ENCODE data around the gene CHIT1. TPM values are rescaled to one million over a fixed set of nuclear protein-coding genes. Genes with fewer than 3 reads are reported as not detected.

Gene CHIT1
- total and polyA plus RNA-seq, 2 of the 8 experiments (the other 6 are each of a cell fraction or from before 2014, with no cell fraction given) = not detected

- Histone ChIP-seq H4K91ac (replicated peaks; ENCODE audit: insufficient read length, low read length) (no peak overlapping the region), H3K4me2 (ENCODE audit: insufficient read depth in 1 of 2, low read depth in 2 of 2, low read length in 2 of 2) (no peak overlapping the region), H3K18ac (ENCODE audit: extremely low read depth, low read length) (no peak overlapping the region), H4K5ac (ENCODE audit: insufficient read length, low read depth, low read length) (no peak overlapping the region), H3K4me1 (replicated peaks in 1 of 4; ENCODE audit: control insufficient read depth in 3 of 4, insufficient read depth in 4 of 4, low read length in 3 of 4) (peaks cover 6 to 17% (median 11%) of the 10 kb centered on the region in 4 experiments), H3K4ac (replicated peaks; ENCODE audit: insufficient read length, low read depth, low read length) (no peak overlapping the region), H3K14ac (ENCODE audit: insufficient read length) (no peak overlapping the region), H2BK120ac (replicated peaks; ENCODE audit: low read depth, low read length) (no peak overlapping the region), H3K27me3 (replicated peaks in 1 of 4; ENCODE audit: control insufficient read depth in 3 of 4, extremely low read depth in 1 of 4, insufficient read depth in 3 of 4, low read length in 3 of 4) (no peaks in the 10 kb centered on the region), H3K56ac (replicated peaks; ENCODE audit: insufficient read length, low read depth, low read length) (no peak overlapping the region), H3K79me2 (ENCODE audit: control insufficient read depth in 1 of 2, insufficient read depth in 2 of 2, low read length in 2 of 2) (no peaks in the 10 kb centered on the region), H2BK20ac (ENCODE audit: low read length) (no peak overlapping the region), H3K9me3 (ENCODE audit: insufficient read depth in 2 of 2, low read depth in 1 of 2, low read length in 1 of 2) (no peaks in the 10 kb centered on the region), H2BK15ac (ENCODE audit: low read length) (no peak overlapping the region), H3K23ac (ENCODE audit: insufficient read length) (no peak overlapping the region), H3K4me3 (ENCODE audit: extremely low read depth in 1 of 4, insufficient read depth in 2 of 4, low read depth in 3 of 4, low read length in 4 of 4) (no peak overlapping the region), H4K20me1 (replicated peaks in 1 of 2; ENCODE audit: control insufficient read depth in 1 of 2, insufficient read depth in 2 of 2, low read length in 2 of 2) (no peaks in the 10 kb centered on the region), H2AK5ac (ENCODE audit: low read depth, low read length) (no peak overlapping the region), H2BK12ac (ENCODE audit: low read depth, low read length) (no peak overlapping the region), H4K8ac (ENCODE audit: extremely low read depth, insufficient read depth, low read length) (no peak overlapping the region), H2AFZ (ENCODE audit: low read length) (no peak overlapping the region), H3K27ac (ENCODE audit: low read depth, low read length) (no peak overlapping the region), H3K23me2 (ENCODE audit: low read depth, low read length) (no peaks in the 10 kb centered on the region), H3K36me3 (ENCODE audit: control insufficient read depth in 2 of 4, insufficient read depth in 4 of 4, low read length in 3 of 4) (no peaks in the 10 kb centered on the region), H2BK5ac (ENCODE audit: low read depth, low read length) (no peak overlapping the region), H3K9ac (replicated peaks in 1 of 4; ENCODE audit: extremely low read depth in 1 of 4, low read depth in 3 of 4, low read length in 3 of 4) (no peak overlapping the region), H3K79me1 (ENCODE audit: low read depth, low read length) (no peaks in the 10 kb centered on the region)
- TF ChIP-seq SAP30 (IDR thresholded peaks at IDR 0.05; ENCODE audit: insufficient read depth, insufficient replicate concordance, low read length) (no peak), SP1 (IDR thresholded peaks at IDR 0.05; ENCODE audit: low read depth, low read length) (no peak), KDM1A (IDR thresholded peaks at IDR 0.05; ENCODE audit: borderline replicate concordance, low read length) (no peak), CTBP2 (IDR thresholded peaks at IDR 0.05; ENCODE audit: borderline replicate concordance, insufficient read depth, insufficient read length, low read length) (no peak), POU5F1 (IDR thresholded peaks at IDR 0.05; ENCODE audit: low read depth, low read length) (no peak), TCF12 (IDR thresholded peaks at IDR 0.05; ENCODE audit: low read depth, low read length) (no peak), SIN3A (conservative IDR thresholded peaks at IDR 0.05 in 1 of 2, IDR thresholded peaks at IDR 0.05 in 1 of 2; ENCODE audit: low read depth in 1 of 2, low read length in 2 of 2) (no peak), YY1 (IDR thresholded peaks at IDR 0.05; ENCODE audit: low read depth, low read length) (no peak), SP2 (IDR thresholded peaks at IDR 0.05; ENCODE audit: low read length) (no peak), EP300 (IDR thresholded peaks at IDR 0.05; ENCODE audit: borderline replicate concordance in 1 of 2, low read depth in 2 of 2, low read length in 2 of 2) (no peak)
- ChIA-PET CTCF (ENCODE audit: partially characterized antibody) (interaction anchor here (0.6 to 5.7 kb wide), 9 partner anchors 8 to 202 kb away, joined by 3 to 33 read pairs (median 4); no protein-coding TSS in a partner anchor), POLR2A (ENCODE audit: partially characterized antibody) (no interaction called here)
- FAIRE-seq (no peak), DNase-seq (ENCODE audit: low read depth in 1 of 2, low spot score in 2 of 2) (no peak)
- 79% methylated on average over 7 of the region's 7 CpGs; no CpG with 5 or more reads in 1 of the 2 experiments for WGBS, 2 experiments (ENCODE audit: extremely low coverage in 1 of 2, insufficient coverage in 1 of 2, insufficient read length in 1 of 2, insufficient replicate concordance in 2 of 2, low coverage in 1 of 2, low lambda C conversion rate in 2 of 2, missing lambda C conversion rate in 1 of 2)
Measured at GRCh38 chr1:203189951-203190352, 39.5 kb downstream of the CHIT1 start.

Measured in H1 (cell line).